Lung (tissue), 12 donors: ENCODE results near the gene CD47. TPM values are rescaled to one million over a fixed set of nuclear protein-coding genes. Genes with fewer than 3 reads are reported as not detected.

Source experiments
- ATAC-seq: fragments of 200-7000 bp; cut with Tn5 transposase; one replicate; pipeline ENCODE4 v1.9.1; 2020; ENCODE audit warnings: moderate number of reproducible peaks; ENCODE audit not compliant: insufficient read depth, low FRiP score
- DNase-seq, 3 donors: peaks; one replicate each; pipeline ENCODE4 v3.0.0-alpha.2; 2013 to 2017
- H3K27ac ChIP-seq, 2 donors: one replicate each; pipeline ENCODE4 v1.5.1; 2013; ENCODE audit warnings: mild to moderate bottlenecking in 2 of 2, moderate library complexity in 2 of 2, control low read depth in 1 of 2, inconsistent platforms in 1 of 2, low read depth in 1 of 2, low read length in 1 of 2
- H3K27me3 ChIP-seq, 3 donors: one replicate each; pipeline ENCODE4 v1.5.1; 2013; ENCODE audit warnings: low read length in 2 of 3; ENCODE audit not compliant: control insufficient read depth in 3 of 3, insufficient read depth in 3 of 3
- H3K36me3 ChIP-seq, 4 donors: one replicate each; pipeline ENCODE4 v1.5.1; 2013; ENCODE audit warnings: low read length in 4 of 4, mild to moderate bottlenecking in 1 of 4, moderate library complexity in 1 of 4; ENCODE audit not compliant: control insufficient read depth in 4 of 4, insufficient read depth in 4 of 4
- H3K4me1 ChIP-seq, 5 donors: one replicate each; pipeline ENCODE4 v1.5.1; 2013; ENCODE audit warnings: low read length in 5 of 5, mild to moderate bottlenecking in 2 of 5, moderate library complexity in 1 of 5; ENCODE audit not compliant: control insufficient read depth in 5 of 5, insufficient read depth in 5 of 5
- H3K4me3 ChIP-seq: one replicate; pipeline ENCODE4 v1.5.1; 2013; ENCODE audit warnings: mild to moderate bottlenecking, control low read depth, moderate library complexity
- H3K9ac ChIP-seq, 2 donors: one replicate each; pipeline ENCODE4 v1.5.1; 2013; ENCODE audit warnings: low read length in 2 of 2, control low read depth in 1 of 2; ENCODE audit not compliant: insufficient read depth in 1 of 2
- H3K9me3 ChIP-seq, 4 donors: one replicate each; pipeline ENCODE4 v1.5.1; 2013; ENCODE audit warnings: low read length in 3 of 4, mild to moderate bottlenecking in 1 of 4, moderate library complexity in 1 of 4; ENCODE audit not compliant: control insufficient read depth in 4 of 4, insufficient read depth in 3 of 4
- WGBS, 2 donors: extraction: QIAGEN DNeasy Blood & Tissue Kit; methylation state at CpG; one replicate each; pipeline ENCODE4 v1.1.7; 2013; 5-methylcytosine and 5-hydroxymethylcytosine counted together
- polyA plus RNA-seq, 2 donors: library from polyadenylated mRNA; stranded (reverse); fragments of 200-250 nt; gene quantifications; one replicate each; pipeline ENCODE4 v1.2.1, GENCODE V29; 2013
- total RNA-seq, 2 donors: library from RNA; depleted of rRNA in 1 of 2; stranded (reverse); fragments of >200 nt in 1 of 2; gene quantifications; one replicate each; pipeline ENCODE4 v1.2.1, GENCODE V29; 2014 to 2021
- TF ChIP-seq, protein P1 (sequence below): IDR thresholded peaks from 2 replicates; pipeline ENCODE4 v1.5.1; 2012; ENCODE audit warnings: mild to moderate bottlenecking; ENCODE audit errors: control extremely low read depth, extremely low read depth
- donor health status: control.
- donor health status: control.
- donor health status: Bipolar disorder and iron deficiency.
- donor health status: healthy.
- donor health status: DM: yes; HTN: yes; CAD: no.

Gene CD47
- total and polyA plus RNA-seq, 4 donors, result 115 to 410 (median 133) TPM

DNA sequence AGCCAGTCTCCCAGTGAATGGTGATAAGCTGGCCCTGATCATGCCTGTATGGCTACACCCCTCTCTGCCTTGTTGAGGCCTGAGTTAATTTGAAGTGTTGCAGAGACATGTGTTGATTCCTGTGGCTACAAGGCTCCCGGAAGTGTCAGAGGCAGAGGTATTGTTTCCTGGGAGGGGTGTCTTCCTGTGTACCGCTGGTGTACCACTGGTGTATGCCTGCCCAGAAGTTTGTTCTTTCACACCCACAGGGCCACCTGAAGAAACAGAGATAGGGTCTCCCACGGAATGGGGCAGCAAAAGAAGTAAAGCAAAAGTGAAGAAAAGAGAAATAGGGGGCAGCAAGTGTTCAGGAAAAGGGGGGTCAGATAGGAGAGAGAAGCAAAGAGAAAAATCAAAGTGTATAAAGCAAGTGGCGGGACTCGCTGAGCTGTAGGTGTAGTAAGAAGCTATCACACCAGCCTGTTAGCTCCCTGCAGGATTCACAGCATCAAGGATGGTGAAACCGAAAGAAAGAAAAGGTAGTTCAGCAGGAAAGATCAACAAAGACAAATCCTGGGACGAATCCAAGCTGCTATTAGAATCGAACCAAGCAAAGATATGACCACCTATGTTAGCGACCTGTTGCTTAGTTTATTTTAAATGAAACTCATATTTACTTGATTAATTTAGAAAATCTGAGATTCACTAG, 36.6 kb upstream of the CD47 start:
- no peak overlapping the region for H3K9ac ChIP-seq
- TF ChIP-seq, protein P1, sequence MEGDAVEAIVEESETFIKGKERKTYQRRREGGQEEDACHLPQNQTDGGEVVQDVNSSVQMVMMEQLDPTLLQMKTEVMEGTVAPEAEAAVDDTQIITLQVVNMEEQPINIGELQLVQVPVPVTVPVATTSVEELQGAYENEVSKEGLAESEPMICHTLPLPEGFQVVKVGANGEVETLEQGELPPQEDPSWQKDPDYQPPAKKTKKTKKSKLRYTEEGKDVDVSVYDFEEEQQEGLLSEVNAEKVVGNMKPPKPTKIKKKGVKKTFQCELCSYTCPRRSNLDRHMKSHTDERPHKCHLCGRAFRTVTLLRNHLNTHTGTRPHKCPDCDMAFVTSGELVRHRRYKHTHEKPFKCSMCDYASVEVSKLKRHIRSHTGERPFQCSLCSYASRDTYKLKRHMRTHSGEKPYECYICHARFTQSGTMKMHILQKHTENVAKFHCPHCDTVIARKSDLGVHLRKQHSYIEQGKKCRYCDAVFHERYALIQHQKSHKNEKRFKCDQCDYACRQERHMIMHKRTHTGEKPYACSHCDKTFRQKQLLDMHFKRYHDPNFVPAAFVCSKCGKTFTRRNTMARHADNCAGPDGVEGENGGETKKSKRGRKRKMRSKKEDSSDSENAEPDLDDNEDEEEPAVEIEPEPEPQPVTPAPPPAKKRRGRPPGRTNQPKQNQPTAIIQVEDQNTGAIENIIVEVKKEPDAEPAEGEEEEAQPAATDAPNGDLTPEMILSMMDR, result no peak
- H3K4me3 ChIP-seq, result no peak overlapping the region
- H3K27me3 ChIP-seq, result no peaks in the 10 kb centered on the region
- ATAC-seq (no peak), DNase-seq (no peak)
- H3K9me3 ChIP-seq, result no peaks in the 10 kb centered on the region
- H3K4me1 ChIP-seq, result peaks cover 0 to 10% (median 0%) of the 10 kb centered on the region in 5 donors
- peak overlapping the region in 1 of 2 donors; percentile 57 for H3K27ac ChIP-seq
- H3K36me3 ChIP-seq, result no peaks in the 10 kb centered on the region
- whole genome bisulfite sequencing, 2 donors, result 55 to 57% methylated on average over 9 of the region's 9 CpGs

DNA sequence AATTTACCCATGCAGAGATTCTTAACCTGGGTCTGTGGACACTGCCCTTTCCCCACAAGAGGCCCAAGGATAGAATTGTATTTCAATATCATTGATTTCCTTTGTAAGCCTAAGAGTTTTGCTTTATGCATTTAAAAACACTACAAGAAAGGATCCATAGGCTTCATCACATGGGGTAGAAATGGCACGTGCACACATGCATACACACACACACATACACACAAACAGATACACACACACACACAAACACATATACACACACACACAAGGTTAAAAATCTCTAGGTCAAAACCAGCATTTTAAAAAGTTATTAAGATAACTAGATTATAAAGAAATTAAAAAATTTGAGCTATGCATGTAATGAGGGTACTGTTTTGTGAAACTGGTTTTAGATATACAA, 35.5 kb upstream of the CD47 start:
- 76 to 97% methylated on average over 1 of the region's 1 CpG for WGBS, 2 donors
- Histone ChIP-seq H3K36me3 (no peaks in the 10 kb centered on the region), H3K4me3 (no peak overlapping the region), H3K4me1 (peaks cover 0 to 7% (median 0%) of the 10 kb centered on the region in 5 donors), H3K9ac (no peak overlapping the region), H3K27ac (no peak overlapping the region), H3K27me3 (no peaks in the 10 kb centered on the region), H3K9me3 (no peaks in the 10 kb centered on the region)
- TF ChIP-seq, protein P1, result no peak
- ATAC-seq (no peak), DNase-seq (no peak)

DNA sequence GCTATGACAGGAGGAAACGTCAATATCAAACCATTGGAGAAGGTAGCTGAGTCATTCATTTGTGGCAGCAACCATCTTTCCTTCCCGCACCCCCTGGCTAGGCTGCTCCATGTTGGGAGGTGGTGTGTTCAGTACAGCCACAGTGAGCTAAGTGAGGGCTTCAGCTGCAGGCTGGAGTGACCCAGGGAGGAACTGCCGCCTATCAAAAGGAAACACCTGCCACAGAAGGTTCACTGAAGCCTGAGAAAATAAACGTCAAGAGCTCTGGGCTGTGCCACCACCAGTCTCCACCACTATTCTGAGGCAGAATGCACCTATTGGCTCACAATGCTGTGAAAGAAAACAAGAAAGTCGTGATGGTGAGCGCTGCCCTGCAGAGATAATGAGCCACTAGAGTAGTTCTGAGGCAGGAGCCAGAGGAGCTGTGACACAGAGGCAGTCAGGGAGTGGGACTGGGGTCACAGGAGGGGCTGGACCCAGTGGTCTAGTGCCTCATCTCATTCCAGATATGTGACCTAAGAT, 34.8 kb upstream of the CD47 start:
- no peaks in the 10 kb centered on the region for H3K9me3 ChIP-seq
- peaks cover 0 to 7% (median 0%) of the 10 kb centered on the region in 5 donors for H3K4me1 ChIP-seq
- no peaks in the 10 kb centered on the region for H3K36me3 ChIP-seq
- no peak overlapping the region for H3K27ac ChIP-seq
- 27 to 59% methylated on average over 6 of the region's 6 CpGs for WGBS, 2 donors
- DNase-seq (peak in 2 of 3 donors; percentile 27 to 39), ATAC-seq (no peak)
- no peak overlapping the region for H3K4me3 ChIP-seq
- TF ChIP-seq, protein P1, result no peak
- no peaks in the 10 kb centered on the region for H3K27me3 ChIP-seq
- H3K9ac ChIP-seq, result no peak overlapping the region
